ENCODE results near the gene ATP10B.

Gene ATP10B

GRCh38 chr5:160629003-160629402 is 223.0 kb downstream of the ATP10B start:
- DNase-seq, result no peak

- DNase-seq, result no peak
These were observed 223.4 kb downstream of the ATP10B start for GRCh38 chr5:160628619-160628968.

GRCh38 chr5:160627921-160628618 is 223.9 kb downstream of the ATP10B start:
- DNase-seq, result no peak

GRCh38 chr5:160626322-160626721 is 225.7 kb downstream of the ATP10B start:
- no peak for DNase-seq

- DNase-seq, result no peak
These were observed 230.5 kb downstream of the ATP10B start for GRCh38 chr5:160621526-160621925.

- DNase-seq, result no peak
These were observed 231.6 kb downstream of the ATP10B start for GRCh38 chr5:160620401-160620800.

GRCh38 chr5:160619381-160619780 is 232.6 kb downstream of the ATP10B start:
- no peak for DNase-seq

- DNase-seq, result no peak
These were observed 233.7 kb downstream of the ATP10B start for GRCh38 chr5:160618286-160618685.

- no peak for DNase-seq
These were observed 235.1 kb downstream of the ATP10B start for GRCh38 chr5:160616712-160617497.

- no peak for DNase-seq
These were observed 237.9 kb downstream of the ATP10B start for GRCh38 chr5:160614136-160614535.

GRCh38 chr5:160605266-160605665 is 246.7 kb downstream of the ATP10B start:
- no peak for DNase-seq

GRCh38 chr5:160604484-160604883 is 247.5 kb downstream of the ATP10B start:
- DNase-seq, result no peak

GRCh38 chr5:160602744-160603143 is 249.3 kb downstream of the ATP10B start:
- no peak for DNase-seq

- no peak for DNase-seq
These were observed 251.0 kb downstream of the ATP10B start for GRCh38 chr5:160601046-160601445.

GRCh38 chr5:160573318-160573717 is 278.7 kb downstream of the ATP10B start:
- no peak for DNase-seq

- no peak for DNase-seq
These were observed 284.8 kb downstream of the ATP10B start for GRCh38 chr5:160567031-160567705.

- DNase-seq, result no peak
These were observed 286.6 kb downstream of the ATP10B start for GRCh38 chr5:160565376-160565775.

GRCh38 chr5:160556846-160557245 is 295.2 kb downstream of the ATP10B start:
- no peak for DNase-seq

GRCh38 chr5:160555971-160556631 is 295.9 kb downstream of the ATP10B start:
- DNase-seq, result no peak

- DNase-seq, result no peak
These were observed 296.4 kb downstream of the ATP10B start for GRCh38 chr5:160555581-160555970.

- no peak for DNase-seq
These were observed 301.9 kb downstream of the ATP10B start for GRCh38 chr5:160550075-160550474.

- no peak for DNase-seq
These were observed 302.9 kb downstream of the ATP10B start for GRCh38 chr5:160548949-160549645.

GRCh38 chr5:160547872-160548271 is 304.1 kb downstream of the ATP10B start:
- no peak for DNase-seq
